HG03571 (cell line): ENCODE results near the gene IRF4.

Source experiments
- ATAC-seq: cut with Tn5 transposase; IDR thresholded peaks from one replicate; pipeline ENCODE4 v1.9.1; 2021; ENCODE audit not compliant: unreplicated experiment

IRF4 gene

GRCh38 chr6:353642-354614 lies 37.6 kb upstream of the IRF4 start:
- no peak for ATAC-seq

GRCh38 chr6:354631-355280 lies 36.8 kb upstream of the IRF4 start:
- no peak for ATAC-seq

GRCh38 chr6:355373-356208 lies 36.0 kb upstream of the IRF4 start:
- no peak for ATAC-seq

GRCh38 chr6:356828-357251 lies 34.7 kb upstream of the IRF4 start:
- ATAC-seq: peak; percentile 57

- ATAC-seq: no peak
Observed at GRCh38 chr6:357261-357790, 34.2 kb upstream of the IRF4 start.

- ATAC-seq: no peak
Observed at GRCh38 chr6:357791-358341, 33.7 kb upstream of the IRF4 start.

- no peak for ATAC-seq
Observed at GRCh38 chr6:358432-358831, 33.1 kb upstream of the IRF4 start.

GRCh38 chr6:358847-359246 lies 32.7 kb upstream of the IRF4 start:
- ATAC-seq: no peak

- ATAC-seq: no peak
Observed at GRCh38 chr6:359261-360035, 32.1 kb upstream of the IRF4 start.

- ATAC-seq: no peak
Observed at GRCh38 chr6:360349-360748, 31.2 kb upstream of the IRF4 start.

GRCh38 chr6:360764-361373 lies 30.7 kb upstream of the IRF4 start:
- no peak for ATAC-seq

GRCh38 chr6:361411-362132 lies 30.0 kb upstream of the IRF4 start:
- ATAC-seq: no peak

- ATAC-seq: no peak
Observed at GRCh38 chr6:362231-362923, 29.2 kb upstream of the IRF4 start.

- ATAC-seq: no peak
Observed at GRCh38 chr6:362924-363249, 28.7 kb upstream of the IRF4 start.

- no peak for ATAC-seq
Observed at GRCh38 chr6:363291-363690, 28.3 kb upstream of the IRF4 start.

GRCh38 chr6:363909-364308 lies 27.6 kb upstream of the IRF4 start:
- ATAC-seq: no peak

GRCh38 chr6:364609-365540 lies 26.7 kb upstream of the IRF4 start:
- ATAC-seq: peak; percentile 52
